WTC11 (cell line): Measurements from ENCODE around the gene MYO5B.

ENCODE experiments used
- ATF6 ChIP-seq: sonication (generic); formaldehyde crosslinking; IDR thresholded peaks from 2 replicates; pipeline ENCODE4 v1.8.1; 2023; ENCODE audit warnings: mild to moderate bottlenecking, missing genetic modification reagents
- CREM ChIP-seq: sonication (generic); formaldehyde crosslinking; IDR thresholded peaks from 2 replicates; pipeline ENCODE4 v1.8.1; 2022; ENCODE audit warnings: mild to moderate bottlenecking, missing genetic modification reagents, moderate library complexity
- CTCF ChIP-seq: fragments of 200-600 bp; IDR thresholded peaks from 2 replicates; pipeline ENCODE4 v1.8.0; 2022; ENCODE audit warnings: antibody characterized with exemption
- GABPB1 ChIP-seq: sonication (generic); formaldehyde crosslinking; IDR thresholded peaks from 2 replicates; pipeline ENCODE4 v1.8.1; 2023; ENCODE audit warnings: mild to moderate bottlenecking, missing genetic modification reagents
- JUN ChIP-seq: sonication (generic); formaldehyde crosslinking; IDR thresholded peaks from 2 replicates; pipeline ENCODE4 v1.8.0; 2023; ENCODE audit warnings: mild to moderate bottlenecking, missing genetic modification reagents
- SP1 ChIP-seq: sonication (generic); formaldehyde crosslinking; conservative IDR thresholded peaks from 2 replicates; pipeline ENCODE4 v1.8.1; 2022; ENCODE audit warnings: missing genetic modification reagents
- TCF7 ChIP-seq: sonication (generic); formaldehyde crosslinking; IDR thresholded peaks from 2 replicates; pipeline ENCODE4 v1.8.0; 2022; ENCODE audit warnings: mild to moderate bottlenecking, low read depth, missing genetic modification reagents, moderate library complexity
- USF2 ChIP-seq: sonication (generic); formaldehyde crosslinking; IDR thresholded peaks from 2 replicates; pipeline ENCODE4 v1.8.1; 2023; ENCODE audit warnings: mild to moderate bottlenecking, missing genetic modification reagents, moderate library complexity
- ZNF138 ChIP-seq: sonication (generic); formaldehyde crosslinking; conservative IDR thresholded peaks from 2 replicates; pipeline ENCODE4 v1.8.1; 2022; ENCODE audit warnings: mild to moderate bottlenecking, moderate library complexity, missing genetic modification reagents
- ZNF232 ChIP-seq: sonication (generic); formaldehyde crosslinking; IDR thresholded peaks from 2 replicates; pipeline ENCODE4 v1.8.0; 2022; ENCODE audit warnings: mild to moderate bottlenecking, missing genetic modification reagents
- ZNF416 ChIP-seq: fragments of 250-450 bp; sonication (Bioruptor Pico); IDR thresholded peaks from 2 replicates; pipeline ENCODE4 v1.9.0; 2021; ENCODE audit warnings: mild to moderate bottlenecking, inconsistent platforms
- TF ChIP-seq, protein P1 (sequence below): sonication (generic); formaldehyde crosslinking; IDR thresholded peaks from 2 replicates; pipeline ENCODE4 v1.8.0; 2022; ENCODE audit warnings: mild to moderate bottlenecking, missing genetic modification reagents
- TF ChIP-seq, protein P2 (sequence below): sonication (generic); formaldehyde crosslinking; IDR thresholded peaks from 2 replicates; pipeline ENCODE4 v1.8.1; 2022; ENCODE audit warnings: missing genetic modification reagents, borderline replicate concordance

- TF ChIP-seq CTCF: no peak
- no peak for TF ChIP-seq SP1
- TF ChIP-seq ZNF232 (CRISPR knock-in tag): no peak
- TF ChIP-seq TCF7 (CRISPR knock-in tag): no peak
- TF ChIP-seq GABPB1: no peak
- no peak for TF ChIP-seq USF2
- TF ChIP-seq ZNF138 (CRISPR knock-in tag): no peak
- TF ChIP-seq, protein P1, sequence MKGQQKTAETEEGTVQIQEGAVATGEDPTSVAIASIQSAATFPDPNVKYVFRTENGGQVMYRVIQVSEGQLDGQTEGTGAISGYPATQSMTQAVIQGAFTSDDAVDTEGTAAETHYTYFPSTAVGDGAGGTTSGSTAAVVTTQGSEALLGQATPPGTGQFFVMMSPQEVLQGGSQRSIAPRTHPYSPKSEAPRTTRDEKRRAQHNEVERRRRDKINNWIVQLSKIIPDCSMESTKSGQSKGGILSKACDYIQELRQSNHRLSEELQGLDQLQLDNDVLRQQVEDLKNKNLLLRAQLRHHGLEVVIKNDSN (CRISPR knock-in tag): no peak
- no peak for TF ChIP-seq ATF6 (CRISPR knock-in tag)
- TF ChIP-seq JUN: no peak
- no peak for TF ChIP-seq ZNF416 (CRISPR knock-in tag)
- TF ChIP-seq, protein P2, sequence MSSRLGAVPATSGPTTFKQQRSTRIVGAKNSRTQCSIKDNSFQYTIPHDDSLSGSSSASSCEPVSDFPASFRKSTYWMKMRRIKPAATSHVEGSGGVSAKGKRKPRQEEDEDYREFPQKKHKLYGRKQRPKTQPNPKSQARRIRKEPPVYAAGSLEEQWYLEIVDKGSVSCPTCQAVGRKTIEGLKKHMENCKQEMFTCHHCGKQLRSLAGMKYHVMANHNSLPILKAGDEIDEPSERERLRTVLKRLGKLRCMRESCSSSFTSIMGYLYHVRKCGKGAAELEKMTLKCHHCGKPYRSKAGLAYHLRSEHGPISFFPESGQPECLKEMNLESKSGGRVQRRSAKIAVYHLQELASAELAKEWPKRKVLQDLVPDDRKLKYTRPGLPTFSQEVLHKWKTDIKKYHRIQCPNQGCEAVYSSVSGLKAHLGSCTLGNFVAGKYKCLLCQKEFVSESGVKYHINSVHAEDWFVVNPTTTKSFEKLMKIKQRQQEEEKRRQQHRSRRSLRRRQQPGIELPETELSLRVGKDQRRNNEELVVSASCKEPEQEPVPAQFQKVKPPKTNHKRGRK (CRISPR knock-in tag): no peak
- no peak for TF ChIP-seq CREM
Measured at GRCh38 chr18:49827996-49828395, 367.0 kb downstream of the MYO5B start.
